K562 (cell line): Measurements from ENCODE around the gene ASB18. TPM values are rescaled to one million over a fixed set of nuclear protein-coding genes. Genes with fewer than 3 reads are reported as not detected.

Experiments
- ATAC-seq: fragments of 200-7000 bp; cut with Tn5 transposase; 3 replicates; pipeline ENCODE4 v1.9.1; 2020; ENCODE audit warnings: moderate library complexity
- BruUV-seq: library from RNA; stranded (reverse); fragments of 400-500 nt; replicated peaks from 2 replicates; lab custom pipeline; 2021; lab: Mats Ljungman, UMichigan
- CTCF ChIA-PET: fragments of 300-600 bp; formaldehyde crosslinking; extraction: SDS; loops from one replicate; lab custom pipeline; 2021; ENCODE audit warnings: low intra/inter-chr PET ratio; lab: Yijun Ruan, JAX
- POLR2A ChIA-PET: fragments of 300-600, 350-650 bp; sonication (Branson Sonifier 250); formaldehyde crosslinking; extraction: SDS; loops from one replicate; lab custom pipeline; 2021; ENCODE audit warnings: antibody characterized with exemption, inconsistent platforms; lab: Yijun Ruan, JAX
- DNase-seq, 4 experiments: peaks; one replicate each; pipeline versions ENCODE4 v3.0.0 to v3.0.0-alpha.2; 2011 to 2018; ENCODE audit warnings: low spot score in 3 of 4, mixed read lengths in 3 of 4; ENCODE audit errors: extremely low read depth in 1 of 4
- FAIRE-seq: peaks from 2 replicates; lab custom pipeline; 2011; peaks lifted over from hg19 to GRCh38; lab: Jason Lieb, UNC
- H2AFZ ChIP-seq: 2 replicates; pipeline ENCODE4 v1.6.0; 2011; ENCODE audit warnings: low read depth, low read length, control low read depth, inconsistent platforms
- H3K27ac ChIP-seq: fragments of 200-600 bp; 3 replicates; pipeline ENCODE4 v1.8.0; 2011; ENCODE audit warnings: low read depth, mild to moderate bottlenecking, control low read depth, inconsistent platforms, low read length, moderate library complexity, mixed read lengths; ENCODE audit errors: extremely low read depth
- H3K27me3 ChIP-seq, 2 experiments: fragments of 300-600 bp in 1 of 2; 2 replicates in 1 of 2; 3 replicates in 1 of 2; pipeline versions ENCODE4 v1.6.0 to v1.8.0; 2011; ENCODE audit warnings: inconsistent platforms in 2 of 2, low read length in 2 of 2, mild to moderate bottlenecking in 1 of 2, mixed read lengths in 1 of 2, moderate library complexity in 1 of 2; ENCODE audit not compliant: control insufficient read depth in 2 of 2, insufficient read depth in 2 of 2
- H3K36me3 ChIP-seq: fragments of 300-600 bp; 3 replicates; pipeline ENCODE4 v1.8.0; 2011; ENCODE audit warnings: mild to moderate bottlenecking, low read length, inconsistent platforms; ENCODE audit not compliant: control insufficient read depth, insufficient read depth
- H3K4me1 ChIP-seq, 2 experiments: fragments of 200-600 bp in 1 of 2; replicated peaks in 1 of 2; 2 replicates in 1 of 2; 3 replicates in 1 of 2; pipeline versions ENCODE4 v1.5.1 to v1.8.0; 2011; ENCODE audit warnings: inconsistent platforms in 2 of 2, low read length in 2 of 2, mild to moderate bottlenecking in 1 of 2, mixed read lengths in 1 of 2, moderate library complexity in 1 of 2; ENCODE audit not compliant: control insufficient read depth in 2 of 2, insufficient read depth in 2 of 2
- H3K4me2 ChIP-seq: 2 replicates; pipeline ENCODE4 v1.6.1; 2011; ENCODE audit warnings: low read length, control low read depth, inconsistent platforms, mixed read lengths; ENCODE audit not compliant: insufficient read depth
- H3K4me3 ChIP-seq: fragments of 200-600 bp; sonication (generic), shearing (Covaris generic); 2 replicates; pipeline ENCODE4 v1.5.1; 2016; ENCODE audit warnings: control low read depth, inconsistent platforms
- H3K79me2 ChIP-seq: fragments of 200-600 bp; 3 replicates; pipeline ENCODE4 v1.8.0; 2011; ENCODE audit warnings: low read length, inconsistent platforms; ENCODE audit not compliant: control insufficient read depth, insufficient read depth
- H3K9ac ChIP-seq, 2 experiments: 2 replicates each; pipeline versions ENCODE4 v1.6.0 to v1.6.1; 2011; ENCODE audit warnings: low read depth in 2 of 2, low read length in 2 of 2, control low read depth in 1 of 2, inconsistent platforms in 1 of 2, mild to moderate bottlenecking in 1 of 2, mixed read lengths in 1 of 2; ENCODE audit not compliant: insufficient read depth in 1 of 2
- H3K9me1 ChIP-seq: one replicate; pipeline ENCODE4 v1.6.0; 2011; ENCODE audit warnings: inconsistent platforms, mild to moderate bottlenecking, low read length, moderate library complexity; ENCODE audit not compliant: control insufficient read depth, insufficient read depth
- H3K9me3 ChIP-seq: replicated peaks from 2 replicates; pipeline ENCODE4 v1.5.1; 2011; ENCODE audit warnings: low read depth, low read length, inconsistent platforms; ENCODE audit not compliant: control insufficient read depth, insufficient read depth
- H4K20me1 ChIP-seq: replicated peaks from 2 replicates; pipeline ENCODE4 v1.6.1; 2011; ENCODE audit warnings: low read length, inconsistent platforms, mixed read lengths; ENCODE audit not compliant: control insufficient read depth, insufficient read depth
- ELF1 ChIP-seq: fragments of 200-800 bp; sonication (Bioruptor generic); IDR thresholded peaks from 2 replicates; pipeline ENCODE4 v1.6.1; 2016; ENCODE audit warnings: missing genetic modification characterization, missing compliant biosample characterization
- KDM2B ChIP-seq: fragments of 250-450 bp; sonication (Bioruptor Pico); IDR thresholded peaks from 2 replicates; pipeline ENCODE4 v1.8.0; 2021; ENCODE audit warnings: mild to moderate bottlenecking, moderate library complexity
- TRIM28 ChIP-seq: fragments of 450-650 bp; IDR thresholded peaks from 2 replicates; pipeline ENCODE4 v1.6.1; 2017
- XRCC3 ChIP-seq: fragments of 450-650 bp; IDR thresholded peaks from 2 replicates; pipeline ENCODE4 v1.6.1; 2017; ENCODE audit warnings: mild to moderate bottlenecking, moderate library complexity
- ZBTB26 ChIP-seq: fragments of 450-650 bp; formaldehyde crosslinking; IDR thresholded peaks from 2 replicates; pipeline ENCODE4 v1.4.0; 2022; ENCODE audit warnings: missing genetic modification characterization
- ZHX1 ChIP-seq: fragments of 150-350 bp; conservative IDR thresholded peaks from 2 replicates; pipeline ENCODE4 v1.6.1; 2014; ENCODE audit warnings: low read length
- ZNF212 ChIP-seq: fragments of 450-650 bp; formaldehyde crosslinking; IDR thresholded peaks from 2 replicates; pipeline ENCODE4 v1.4.0; 2020; ENCODE audit warnings: mild to moderate bottlenecking
- WGBS: fragments of 100-300 bp; shearing (Covaris generic); methylation state at CpG from one replicate; pipeline ENCODE4 v1.1.6; 2016; ENCODE audit warnings: low coverage, mixed read lengths; ENCODE audit not compliant: insufficient coverage; ENCODE audit errors: missing lambda C conversion rate; 5-methylcytosine and 5-hydroxymethylcytosine counted together
- in situ Hi-C: fragments of 300-500 bp; cut with MboI; formaldehyde crosslinking; loops from 4 replicates; pipeline ENCODE4 v1.15.0; 2018; ENCODE audit warnings: inconsistent platforms, mixed read lengths
- intact Hi-C: fragments of 100-400 bp; cut with micrococcal nuclease; formaldehyde crosslinking; loops from 2 replicates; pipeline ENCODE4 v1.14.2; 2022
- polyA plus RNA-seq, 8 experiments: library from polyadenylated mRNA; depleted of rRNA in 4 of 8; stranded (reverse) in 5 of 8; unstranded in 3 of 8; fragments of >200 nt; fragmentation: Nextera tagmentation in 2 of 8; fragmentation: Illumina TruSeq in 1 of 8; extraction: Ambion mirVana in 2 of 8; extraction: Trizol in 1 of 8; gene quantifications; 2 replicates each; pipeline versions ENCODE4 v1.2.1 to v1.2.3, GENCODE V29; 2011 to 2014; ENCODE audit warnings: inconsistent platforms in 1 of 8, missing spikeins in 1 of 8
- total RNA-seq, 7 experiments: library from RNA; depleted of rRNA in 6 of 7; stranded (reverse); fragments of >200 nt in 6 of 7; fragmentation: Illumina TruSeq in 2 of 7; extraction: Trizol in 2 of 7; gene quantifications; 2 replicates each; pipeline versions ENCODE4 v1.2.1 to v1.2.3, GENCODE V29; 2011 to 2021; ENCODE audit warnings: low replicate concordance in 1 of 7

The ASB18 gene
- total and polyA plus RNA-seq, 9 of the 15 experiments (the other 6 are each of a cell fraction or from before 2014, with no cell fraction given), result not detected

- ChIA-PET POLR2A (no interaction called here), CTCF (no interaction called here)
- H3K36me3 ChIP-seq, result no peaks in the 10 kb centered on the region
- no peaks in the 10 kb centered on the region for H3K4me1 ChIP-seq
- no peak overlapping the region for H3K4me2 ChIP-seq
- H3K9ac ChIP-seq, result no peak overlapping the region
- no peak for ATAC-seq
- H3K79me2 ChIP-seq, result no peaks in the 10 kb centered on the region
- H3K4me3 ChIP-seq, result no peak overlapping the region
- intact Hi-C loops (no loop called here), in situ Hi-C loops (no loop called here)
- 4% methylated on average over 5 of the region's 6 CpGs for WGBS
- peaks cover 0 to 21% of the 10 kb centered on the region in 2 experiments; a peak in 3 of 5 replicates for H3K27me3 ChIP-seq
- H3K9me1 ChIP-seq, result no peaks in the 10 kb centered on the region
- DNase-seq, result no peak
- no peak for TF ChIP-seq TRIM28
- TF ChIP-seq ZNF212 (CRISPR knock-in tag), result no peak
- no peak for TF ChIP-seq ELF1 (tag)
- no peak for TF ChIP-seq KDM2B (CRISPR knock-in tag)
- no peak for TF ChIP-seq XRCC3
- TF ChIP-seq ZBTB26 (CRISPR knock-in tag), result no peak
- TF ChIP-seq ZHX1, result no peak
- no TSS peak for BruUV-seq
- no peaks in the 10 kb centered on the region for H3K9me3 ChIP-seq
- no peak overlapping the region for H3K27ac ChIP-seq
- no peak for FAIRE-seq
- no peaks in the 10 kb centered on the region for H4K20me1 ChIP-seq
- no peak overlapping the region for H2AFZ ChIP-seq
Observed at GRCh38 chr2:236259371-236259770, 4.8 kb downstream of the ASB18 start.
